GM19099 (cell line): ENCODE results near the gene PKLR.

Experiments used
- POLR2A ChIP-seq: IDR thresholded peaks from 3 replicates; pipeline ENCODE4 v1.6.1; 2011; ENCODE audit warnings: low read depth; ENCODE audit not compliant: insufficient read length; ENCODE audit errors: extremely low read depth

PKLR gene

GRCh38 chr1:155301342-155301841, at the start of gene PKLR:
Gene PKLR (minus strand): TSS chr1:155301438. CDS start chr1:155301395, 43 bp downstream.
- TF ChIP-seq POLR2A, result no peak

- no peak for TF ChIP-seq POLR2A
These were observed 41.6 kb upstream of the PKLR start for GRCh38 chr1:155342842-155343241.

DNA sequence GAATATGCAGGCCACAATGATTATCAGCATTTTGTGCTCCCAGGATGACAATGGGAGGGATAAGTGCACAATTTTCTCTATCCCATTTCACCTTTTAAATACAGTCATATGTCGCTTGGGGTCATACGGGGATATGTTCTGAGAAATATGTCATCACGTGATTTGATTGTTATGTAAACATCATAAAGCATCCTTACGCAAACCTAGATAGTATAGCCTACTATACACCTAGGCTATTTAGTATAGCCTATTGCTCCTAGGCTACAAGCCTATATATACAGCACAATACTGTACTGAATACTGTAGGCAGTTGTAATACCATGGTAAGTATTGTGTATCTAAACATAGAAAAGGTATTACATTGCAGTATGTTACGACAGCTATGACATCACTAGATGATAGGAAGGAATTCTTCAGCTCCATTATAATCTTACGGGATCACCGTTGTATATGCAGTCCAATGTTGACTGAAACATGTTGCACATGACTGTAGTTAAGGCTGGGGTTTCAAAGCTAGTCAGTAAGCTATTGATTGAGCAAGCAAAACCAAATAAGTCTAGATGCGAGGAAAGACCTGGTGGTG, 38.4 kb upstream of the PKLR start:
- TF ChIP-seq POLR2A, result no peak

DNA sequence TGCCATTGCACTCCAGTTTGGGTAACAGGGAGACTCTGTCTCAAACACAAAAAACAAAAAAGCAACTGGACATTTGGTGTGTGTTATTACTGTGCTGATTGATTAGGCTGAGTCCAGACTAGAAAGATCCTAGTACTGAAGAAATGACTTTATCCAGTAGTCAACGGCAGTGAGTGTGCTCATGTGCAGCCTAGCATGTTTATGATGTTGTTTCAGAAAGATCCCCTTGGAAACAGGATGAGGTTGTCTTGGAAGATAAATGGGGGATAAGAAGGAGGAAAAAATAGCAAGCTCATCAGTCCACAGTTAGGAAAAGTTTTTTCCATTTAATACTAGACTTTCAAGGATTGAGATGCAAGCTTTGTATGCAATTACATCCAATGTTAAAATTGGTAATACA, 33.7 kb upstream of the PKLR start:
- TF ChIP-seq POLR2A, result no peak

- no peak for TF ChIP-seq POLR2A
These were observed 28.9 kb upstream of the PKLR start for GRCh38 chr1:155329980-155330598.

DNA sequence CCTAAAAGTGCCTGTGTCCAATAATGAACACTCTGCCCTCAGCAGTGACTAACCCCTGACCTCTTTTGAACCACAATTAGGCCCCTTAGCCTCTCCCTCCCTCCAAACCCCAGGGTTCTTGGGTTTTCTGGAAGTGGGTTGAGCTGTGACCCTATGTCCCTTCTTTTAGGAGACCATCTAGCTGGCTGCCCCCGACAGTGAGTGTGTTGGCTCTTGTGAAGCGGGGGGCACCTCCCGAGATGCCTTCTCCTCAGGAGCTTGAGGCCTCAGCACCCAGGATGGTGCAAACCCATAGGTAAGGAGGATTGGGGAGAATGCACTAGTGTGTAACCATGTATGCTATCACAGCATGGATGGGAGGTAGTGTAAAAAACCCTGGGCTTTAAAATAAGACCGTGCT, 26.7 kb upstream of the PKLR start:
- no peak for TF ChIP-seq POLR2A

DNA sequence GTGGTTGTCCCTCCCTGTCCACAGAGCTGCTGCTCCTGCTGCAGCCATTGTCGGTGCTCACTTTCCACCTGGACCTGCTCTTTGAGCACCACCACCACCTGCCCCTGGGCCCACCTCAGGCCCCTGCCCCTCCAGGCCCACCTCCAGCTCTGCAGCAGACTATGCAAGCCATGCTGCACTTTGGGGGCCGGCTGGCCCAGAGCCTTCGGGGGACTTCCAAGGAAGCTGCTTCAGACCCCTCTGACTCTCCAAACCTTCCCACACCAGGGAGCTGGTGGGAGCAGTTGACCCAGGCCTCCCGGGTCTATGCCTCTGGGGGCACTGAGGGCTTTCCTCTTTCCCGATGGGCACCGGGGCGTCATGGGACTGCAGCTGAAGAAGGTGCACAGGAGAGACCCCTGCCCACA, 25.4 kb upstream of the PKLR start:
- no peak for TF ChIP-seq POLR2A

GRCh38 chr1:155326020-155326526, 24.8 kb upstream of the PKLR start:
- TF ChIP-seq POLR2A, result peak; percentile 21

DNA sequence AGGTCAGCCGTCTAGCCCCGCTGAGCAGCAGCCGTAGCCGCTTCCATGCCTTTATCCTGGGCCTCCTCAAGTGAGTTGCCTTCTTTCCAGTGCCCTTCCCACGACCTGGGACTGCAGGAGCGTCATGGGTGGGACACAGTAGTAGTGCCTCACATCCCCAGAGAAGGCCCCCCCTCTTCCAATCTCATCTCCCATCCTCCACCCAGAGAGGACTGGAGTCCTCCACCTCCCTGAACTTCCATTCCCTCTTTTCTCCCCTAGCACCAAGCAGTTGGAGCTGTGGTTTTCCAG, 24.3 kb upstream of the PKLR start:
- TF ChIP-seq POLR2A, result no peak

- no peak for TF ChIP-seq POLR2A
These were observed 23.7 kb upstream of the PKLR start for GRCh38 chr1:155324717-155325602.

GRCh38 chr1:155324037-155324716, 22.9 kb upstream of the PKLR start:
- peak; percentile 65 for TF ChIP-seq POLR2A

- no peak for TF ChIP-seq POLR2A
These were observed 22.4 kb upstream of the PKLR start for GRCh38 chr1:155323729-155324036.

DNA sequence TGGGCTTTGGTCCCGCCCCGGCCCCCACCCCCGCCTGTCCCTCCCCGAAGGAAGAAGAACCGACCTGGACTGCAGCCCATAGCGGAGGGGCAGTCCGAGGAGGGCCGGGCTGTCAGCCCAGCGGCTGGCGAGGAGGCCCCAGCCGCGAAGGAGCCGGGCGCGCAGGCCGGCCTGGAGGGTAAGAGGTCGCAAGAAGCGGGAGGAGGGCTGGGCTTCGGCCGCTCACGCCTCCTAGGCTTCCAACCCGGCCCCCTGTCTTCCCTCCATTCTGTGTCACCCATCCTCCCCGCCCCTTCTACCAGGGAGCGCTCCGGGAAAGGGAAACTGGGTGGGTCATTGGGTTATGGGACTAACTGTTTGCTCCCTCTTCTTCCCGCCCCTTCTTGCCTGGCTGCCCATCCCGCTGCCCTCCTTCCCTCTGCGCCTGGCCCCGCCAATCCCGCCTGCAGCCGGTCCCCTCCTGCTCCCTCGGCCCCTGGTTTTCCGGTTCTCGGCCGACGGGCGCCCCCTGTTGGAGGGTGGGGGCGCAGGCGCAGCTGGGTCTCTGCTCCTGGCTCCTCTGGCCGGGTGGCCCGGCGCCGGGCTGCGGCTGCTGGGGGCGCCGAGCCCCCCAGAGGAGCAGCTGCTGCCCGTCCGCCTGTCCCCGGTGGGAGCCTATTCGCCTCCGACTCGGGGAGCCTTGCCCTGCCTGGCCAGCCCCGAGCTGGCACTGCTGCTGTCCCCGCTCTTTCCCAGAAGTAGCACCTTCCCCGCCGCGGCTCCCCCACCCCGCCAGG, 21.9 kb upstream of the PKLR start:
- no peak for TF ChIP-seq POLR2A

- no peak for TF ChIP-seq POLR2A
These were observed 21.3 kb upstream of the PKLR start for GRCh38 chr1:155322571-155322952.
